AG08395 (cell line): ENCODE data around the gene DENND4A.
"Not testable (repeated sequence)": the region's sequence is repeated elsewhere in the genome, so short reads cannot be mapped to it uniquely, and the experiment has no call there.

Experiments
- DNase-seq: peaks from one replicate; pipeline ENCODE4 v3.0.0; 2012; ENCODE audit warnings: mixed read lengths, low spot score

Gene DENND4A

GRCh38 chr15:65789105-65789504 lies 3.0 kb downstream of the DENND4A start:
- DNase-seq = no peak

- no peak for DNase-seq
Measured at GRCh38 chr15:65787260-65787659, 4.8 kb downstream of the DENND4A start.

- no peak for DNase-seq
Measured at GRCh38 chr15:65785151-65785550, 6.9 kb downstream of the DENND4A start.

- DNase-seq = no peak
Measured at GRCh38 chr15:65783872-65784271, 8.2 kb downstream of the DENND4A start.

GRCh38 chr15:65782096-65782495 lies 10.0 kb downstream of the DENND4A start:
- no peak for DNase-seq

- not testable (repeated sequence) for DNase-seq
Measured at GRCh38 chr15:65778701-65779100, 13.4 kb downstream of the DENND4A start.

GRCh38 chr15:65778269-65778668 lies 13.8 kb downstream of the DENND4A start:
- DNase-seq = no peak

- DNase-seq = no peak
Measured at GRCh38 chr15:65777843-65778242, 14.2 kb downstream of the DENND4A start.

- no peak for DNase-seq
Measured at GRCh38 chr15:65777053-65777452, 15.0 kb downstream of the DENND4A start.

- no peak for DNase-seq
Measured at GRCh38 chr15:65773386-65774111, 18.5 kb downstream of the DENND4A start.

GRCh38 chr15:65772930-65773329 lies 19.2 kb downstream of the DENND4A start:
- DNase-seq = peak; percentile 14

- no peak for DNase-seq
Measured at GRCh38 chr15:65771870-65772269, 20.2 kb downstream of the DENND4A start.

- DNase-seq = no peak
Measured at GRCh38 chr15:65769482-65769881, 22.6 kb downstream of the DENND4A start.

- DNase-seq = no peak
Measured at GRCh38 chr15:65767895-65768294, 24.2 kb downstream of the DENND4A start.

- DNase-seq = no peak
Measured at GRCh38 chr15:65767264-65767595, 24.9 kb downstream of the DENND4A start.

GRCh38 chr15:65766422-65767263 lies 25.4 kb downstream of the DENND4A start:
- DNase-seq = no peak

- no peak for DNase-seq
Measured at GRCh38 chr15:65765106-65765505, 27.0 kb downstream of the DENND4A start.

GRCh38 chr15:65762914-65763787 lies 28.9 kb downstream of the DENND4A start:
- no peak for DNase-seq

- DNase-seq = no peak
Measured at GRCh38 chr15:65762399-65762798, 29.7 kb downstream of the DENND4A start.

GRCh38 chr15:65761210-65761926 lies 30.7 kb downstream of the DENND4A start:
- DNase-seq = no peak

- no peak for DNase-seq
Measured at GRCh38 chr15:65759441-65759840, 32.7 kb downstream of the DENND4A start.

GRCh38 chr15:65758242-65758641 lies 33.9 kb downstream of the DENND4A start:
- no peak for DNase-seq
